ENCODE data around the gene MAMSTR.
"Not testable (repeated sequence)": the region's sequence is repeated elsewhere in the genome, so short reads cannot be mapped to it uniquely, and the experiment has no call there.

MAMSTR gene

GRCh38 chr19:48720613-48721296, 1.2 kb upstream of the MAMSTR start:
- H3K4me3 ChIP-seq (ENCODE audit: low read length) = peak overlapping the region; percentile 58
- peak overlapping the region; percentile 36 for H2AFZ ChIP-seq (ENCODE audit: low read depth, low read length)
- no peaks in the 10 kb centered on the region for H3K9me3 ChIP-seq (ENCODE audit: low read length)
- no peaks in the 10 kb centered on the region for H3K36me3 ChIP-seq (ENCODE audit: insufficient read depth, low read length)
- H3K4me1 ChIP-seq (ENCODE audit: insufficient read depth, low read length) = peaks cover 30% of the 10 kb centered on the region
- H3K27me3 ChIP-seq (ENCODE audit: insufficient read depth, low read length) = no peaks in the 10 kb centered on the region

DNA sequence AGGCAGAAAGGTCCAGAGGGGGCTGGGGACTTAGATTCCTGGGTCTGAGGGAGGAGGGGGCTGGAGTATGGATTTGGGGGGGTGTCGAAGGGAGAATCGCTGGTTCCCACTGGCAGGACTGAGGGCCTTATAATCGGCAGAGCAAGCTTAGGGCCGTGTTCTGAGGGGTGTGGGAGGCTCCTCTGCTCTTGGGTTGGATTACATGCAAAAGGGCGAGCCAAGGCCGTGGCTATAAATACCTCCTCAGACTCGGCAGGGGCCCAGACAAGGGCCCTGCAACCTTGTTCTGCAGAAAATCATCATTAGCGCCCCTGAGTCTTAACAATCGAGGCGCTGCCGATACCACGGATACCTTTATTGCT, 707 bp upstream of the MAMSTR start:
- Histone ChIP-seq H2AFZ (ENCODE audit: low read depth, low read length) (no peak overlapping the region), H3K9me3 (ENCODE audit: low read length) (no peaks in the 10 kb centered on the region), H3K4me3 (ENCODE audit: low read length) (peak overlapping the region; percentile 58), H3K27me3 (ENCODE audit: insufficient read depth, low read length) (no peaks in the 10 kb centered on the region), H3K36me3 (ENCODE audit: insufficient read depth, low read length) (no peaks in the 10 kb centered on the region), H3K4me1 (ENCODE audit: insufficient read depth, low read length) (peaks cover 26% of the 10 kb centered on the region)

GRCh38 chr19:48718711-48719231, 754 bp downstream of the MAMSTR start:
- H3K4me3 ChIP-seq (ENCODE audit: low read length) = no peak overlapping the region
- H3K4me1 ChIP-seq (ENCODE audit: insufficient read depth, low read length) = peaks cover 27% of the 10 kb centered on the region
- peak overlapping the region; percentile 44 for H2AFZ ChIP-seq (ENCODE audit: low read depth, low read length)

DNA sequence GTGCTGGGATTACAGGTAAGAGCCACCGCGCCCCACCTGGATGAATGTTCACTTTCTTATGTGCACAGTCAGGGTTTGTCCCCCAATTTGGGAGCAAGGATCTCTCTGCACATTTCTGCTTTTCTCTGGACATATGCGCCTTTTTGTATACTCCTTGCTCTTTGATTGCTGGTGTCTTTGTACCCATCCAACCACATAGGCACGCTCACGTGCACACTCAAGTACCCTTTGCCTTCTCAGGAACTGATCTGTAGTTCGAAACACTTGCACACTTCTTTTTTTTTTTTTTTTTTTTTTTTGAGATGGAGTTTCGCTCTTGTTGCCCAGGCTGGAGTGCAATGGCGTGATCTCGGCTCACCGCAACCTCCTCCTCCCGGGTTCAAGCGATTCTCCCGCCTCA, 1.4 kb downstream of the MAMSTR start:
- not testable (repeated sequence) for H3K4me3 ChIP-seq (ENCODE audit: low read length); H3K36me3 ChIP-seq (ENCODE audit: insufficient read depth, low read length); H3K27me3 ChIP-seq (ENCODE audit: insufficient read depth, low read length); H2AFZ ChIP-seq (ENCODE audit: low read depth, low read length); H3K9me3 ChIP-seq (ENCODE audit: low read length)
- peaks cover 28% of the 10 kb centered on the region for H3K4me1 ChIP-seq (ENCODE audit: insufficient read depth, low read length)

More at GRCh38 chr19:48718711-48719231, 754 bp downstream of the MAMSTR start:
- H3K36me3 ChIP-seq (ENCODE audit: insufficient read depth, low read length) = no peaks in the 10 kb centered on the region
- H3K9me3 ChIP-seq (ENCODE audit: low read length) = no peaks in the 10 kb centered on the region
- H3K27me3 ChIP-seq (ENCODE audit: insufficient read depth, low read length) = no peaks in the 10 kb centered on the region

- Histone ChIP-seq H2AFZ (ENCODE audit: low read depth, low read length) (no peak overlapping the region), H3K4me3 (ENCODE audit: low read length) (no peak overlapping the region), H3K27me3 (ENCODE audit: insufficient read depth, low read length) (no peaks in the 10 kb centered on the region), H3K36me3 (ENCODE audit: insufficient read depth, low read length) (no peaks in the 10 kb centered on the region), H3K9me3 (ENCODE audit: low read length) (no peaks in the 10 kb centered on the region), H3K4me1 (ENCODE audit: insufficient read depth, low read length) (peaks cover 33% of the 10 kb centered on the region)
These were observed 2.8 kb downstream of the MAMSTR start for GRCh38 chr19:48716562-48717291.

DNA sequence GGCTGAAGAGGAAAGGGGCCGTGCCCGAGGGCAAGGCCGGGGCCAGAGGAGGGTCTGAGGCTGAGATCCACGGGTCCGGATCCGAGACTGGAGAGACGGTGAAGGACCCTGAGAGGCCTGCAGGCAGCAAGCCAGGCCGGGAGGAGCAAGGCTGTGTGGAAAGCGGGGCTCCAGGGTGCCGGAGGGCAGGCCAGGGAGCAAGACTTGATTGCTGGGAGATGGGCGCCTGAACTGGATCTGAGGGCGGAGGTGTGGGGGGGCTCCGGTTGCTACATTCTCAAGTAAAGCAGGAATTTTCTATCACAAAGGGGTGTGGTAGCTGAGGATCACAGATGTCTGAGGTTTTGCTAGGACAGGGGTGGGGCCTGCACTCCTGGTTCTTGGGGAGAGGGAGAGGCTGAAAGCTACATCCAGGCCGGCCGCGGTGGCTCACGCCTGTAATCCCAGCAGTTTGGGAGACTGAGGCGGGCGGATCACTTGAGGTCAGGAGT, 3.8 kb downstream of the MAMSTR start:
- Histone ChIP-seq H3K9me3 (ENCODE audit: low read length) (no peaks in the 10 kb centered on the region), H3K4me1 (ENCODE audit: insufficient read depth, low read length) (peaks cover 33% of the 10 kb centered on the region), H3K36me3 (ENCODE audit: insufficient read depth, low read length) (no peaks in the 10 kb centered on the region), H3K27me3 (ENCODE audit: insufficient read depth, low read length) (no peaks in the 10 kb centered on the region), H3K4me3 (ENCODE audit: low read length) (no peak overlapping the region), H2AFZ (ENCODE audit: low read depth, low read length) (no peak overlapping the region)

GRCh38 chr19:48714759-48715675, 4.5 kb downstream of the MAMSTR start:
- H3K36me3 ChIP-seq (ENCODE audit: insufficient read depth, low read length) = no peaks in the 10 kb centered on the region
- H3K9me3 ChIP-seq (ENCODE audit: low read length) = no peaks in the 10 kb centered on the region
- H3K4me1 ChIP-seq (ENCODE audit: insufficient read depth, low read length) = peaks cover 31% of the 10 kb centered on the region
- H3K4me3 ChIP-seq (ENCODE audit: low read length) = peak overlapping the region; percentile 69
- H2AFZ ChIP-seq (ENCODE audit: low read depth, low read length) = peak overlapping the region; percentile 82
- no peaks in the 10 kb centered on the region for H3K27me3 ChIP-seq (ENCODE audit: insufficient read depth, low read length)

- H3K4me3 ChIP-seq (ENCODE audit: low read length) = peak overlapping the region; percentile 69
- H3K36me3 ChIP-seq (ENCODE audit: insufficient read depth, low read length) = no peaks in the 10 kb centered on the region
- no peaks in the 10 kb centered on the region for H3K9me3 ChIP-seq (ENCODE audit: low read length)
- no peaks in the 10 kb centered on the region for H3K27me3 ChIP-seq (ENCODE audit: insufficient read depth, low read length)
- peaks cover 25% of the 10 kb centered on the region for H3K4me1 ChIP-seq (ENCODE audit: insufficient read depth, low read length)
- H2AFZ ChIP-seq (ENCODE audit: low read depth, low read length) = peak overlapping the region; percentile 82
These were observed 5.4 kb downstream of the MAMSTR start for GRCh38 chr19:48713864-48714755.

DNA sequence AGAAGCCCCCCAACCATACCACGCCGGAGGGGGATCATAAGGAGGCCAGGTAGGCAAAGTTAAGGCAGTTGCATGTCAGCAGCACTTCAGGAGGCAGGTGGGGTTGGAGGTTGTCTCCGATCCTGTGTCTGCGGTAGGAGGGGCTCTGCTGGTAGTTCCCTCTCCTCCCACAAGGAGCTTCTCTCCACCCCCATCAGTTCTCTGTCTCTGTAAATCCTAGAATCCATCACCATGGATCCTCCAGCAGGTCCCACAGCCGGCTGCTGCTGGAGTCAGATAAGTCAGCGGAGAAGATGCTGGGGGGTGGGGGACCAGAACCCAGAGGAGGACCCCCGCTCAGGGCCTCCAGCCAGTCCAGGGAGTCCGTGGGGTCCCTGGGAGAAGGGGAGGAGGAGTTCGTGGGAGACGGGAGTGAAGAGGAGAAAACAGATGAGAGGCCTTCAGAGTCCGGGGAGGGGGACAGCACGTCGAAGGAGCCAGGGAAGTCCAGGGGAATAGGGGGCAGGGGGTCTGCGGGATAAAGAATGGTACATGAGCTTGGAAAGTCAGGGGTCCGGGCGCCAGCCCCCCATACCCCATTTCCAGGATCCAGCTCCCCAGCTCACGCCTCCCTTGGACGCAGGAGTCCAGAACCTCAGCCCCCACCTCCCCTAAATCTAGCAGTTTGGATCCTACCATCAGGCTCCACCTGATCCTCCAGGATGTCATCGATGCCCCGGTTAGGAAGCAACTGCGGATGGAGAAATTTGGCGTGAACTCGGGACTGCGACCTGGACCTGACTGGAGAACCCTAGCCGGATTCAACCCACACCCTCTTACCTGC, 6.3 kb downstream of the MAMSTR start:
- H3K4me1 ChIP-seq (ENCODE audit: insufficient read depth, low read length) = peaks cover 17% of the 10 kb centered on the region
- peak overlapping the region; percentile 63 for H3K4me3 ChIP-seq (ENCODE audit: low read length)
- H3K9me3 ChIP-seq (ENCODE audit: low read length) = no peaks in the 10 kb centered on the region
- no peaks in the 10 kb centered on the region for H3K27me3 ChIP-seq (ENCODE audit: insufficient read depth, low read length)
- no peaks in the 10 kb centered on the region for H3K36me3 ChIP-seq (ENCODE audit: insufficient read depth, low read length)
- H2AFZ ChIP-seq (ENCODE audit: low read depth, low read length) = peak overlapping the region; percentile 70

DNA sequence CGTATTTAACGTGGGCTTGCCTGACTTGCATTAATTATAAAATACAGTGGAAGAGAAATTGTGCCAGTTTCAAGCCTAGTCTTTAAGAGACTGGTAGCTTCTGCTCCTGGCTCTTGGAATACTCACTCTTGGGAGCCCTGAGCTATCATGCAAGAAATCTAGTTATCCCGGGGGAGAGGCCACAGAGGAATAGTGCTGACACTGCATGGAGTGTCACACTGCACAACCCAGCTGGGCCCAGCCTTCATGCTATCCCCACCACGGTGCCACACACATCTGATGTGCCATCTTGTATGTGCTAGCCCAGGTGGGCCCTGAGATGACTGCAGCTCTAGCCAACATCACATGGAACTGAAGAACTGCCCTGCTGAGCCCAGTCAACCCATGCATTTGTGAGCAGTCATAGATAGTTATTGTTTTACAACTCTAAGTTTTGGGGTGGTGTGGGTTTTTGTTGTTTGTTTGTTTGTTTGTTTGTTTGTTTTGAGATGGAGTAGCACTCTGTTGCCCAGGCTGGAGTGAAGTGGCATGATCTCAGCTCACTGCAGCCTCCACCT, 8.3 kb downstream of the MAMSTR start:
- H3K4me1 ChIP-seq (ENCODE audit: insufficient read depth, low read length) = peaks cover 11% of the 10 kb centered on the region
- H3K36me3 ChIP-seq (ENCODE audit: insufficient read depth, low read length) = no peaks in the 10 kb centered on the region
- no peaks in the 10 kb centered on the region for H3K27me3 ChIP-seq (ENCODE audit: insufficient read depth, low read length)
- no peak overlapping the region for H3K4me3 ChIP-seq (ENCODE audit: low read length)
- H2AFZ ChIP-seq (ENCODE audit: low read depth, low read length) = no peak overlapping the region
- H3K9me3 ChIP-seq (ENCODE audit: low read length) = no peaks in the 10 kb centered on the region

DNA sequence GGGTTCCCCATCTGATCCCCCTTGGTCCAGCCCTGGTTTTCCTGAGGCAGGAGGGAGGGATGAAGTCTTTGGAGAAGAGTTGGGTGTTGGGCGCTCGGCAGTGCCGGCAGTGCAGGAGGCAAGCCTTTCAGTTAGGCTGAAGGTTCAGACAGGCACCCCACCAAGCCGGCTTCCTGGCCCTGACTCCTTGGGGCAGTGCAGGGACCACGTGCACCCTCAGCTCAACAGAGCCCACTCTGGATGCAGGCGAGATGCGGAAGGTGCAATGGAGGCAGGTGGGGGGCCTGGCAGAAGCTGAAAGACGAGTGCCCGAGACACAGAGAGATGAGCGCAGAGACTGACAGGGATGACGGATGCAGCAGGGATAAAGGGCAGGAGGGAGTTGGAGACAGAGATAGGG, 11.1 kb downstream of the MAMSTR start:
- Histone ChIP-seq H3K36me3 (ENCODE audit: insufficient read depth, low read length) (no peaks in the 10 kb centered on the region), H3K4me1 (ENCODE audit: insufficient read depth, low read length) (peaks cover 6% of the 10 kb centered on the region), H3K9me3 (ENCODE audit: low read length) (peaks cover 3% of the 10 kb centered on the region), H3K27me3 (ENCODE audit: insufficient read depth, low read length) (no peaks in the 10 kb centered on the region), H3K4me3 (ENCODE audit: low read length) (no peak overlapping the region), H2AFZ (ENCODE audit: low read depth, low read length) (no peak overlapping the region)
